IMR-90 (cell line): ENCODE measurements around the gene MSI1. TPM values are rescaled to one million over a fixed set of nuclear protein-coding genes. Genes with fewer than 3 reads are reported as not detected.

Experiments
- ATAC-seq: fragments of 200-7000 bp; cut with Tn5 transposase; 2 replicates; pipeline ENCODE4 v1.9.1; 2020; ENCODE audit warnings: low read depth, mild to moderate bottlenecking, moderate library complexity
- BruUV-seq: library from RNA; stranded (reverse); fragments of 400-500 nt; replicated peaks from 2 replicates; lab custom pipeline; 2021; lab: Mats Ljungman, UMichigan
- CTCF ChIA-PET: fragments of 300-600 bp; formaldehyde crosslinking; extraction: SDS; loops from one replicate; lab custom pipeline; 2021; ENCODE audit warnings: antibody characterized with exemption; lab: Yijun Ruan, JAX
- POLR2A ChIA-PET: fragments of 300-600 bp; sonication (Branson Sonifier 250); formaldehyde crosslinking; loops from one replicate; lab custom pipeline; 2022; ENCODE audit warnings: antibody characterized with exemption; ENCODE audit not compliant: unreplicated experiment; lab: Charles Lee
- DNase-seq: peaks from one replicate; pipeline ENCODE4 v3.0.0; 2013
- H2AFZ ChIP-seq: replicated peaks from 2 replicates; pipeline ENCODE3; 2013; ENCODE audit warnings: low read length, mild to moderate bottlenecking; ENCODE audit not compliant: poor library complexity
- H2AK5ac ChIP-seq: 2 replicates; pipeline ENCODE4 v1.6.1; 2013; ENCODE audit warnings: low read depth, low read length, inconsistent platforms
- H2AK9ac ChIP-seq: replicated peaks from 2 replicates; pipeline ENCODE3; 2013; ENCODE audit warnings: mild to moderate bottlenecking, low read depth, low read length, moderate library complexity; ENCODE audit not compliant: poor library complexity
- H2BK120ac ChIP-seq: 2 replicates; pipeline ENCODE4 v1.6.1; 2013; ENCODE audit warnings: low read depth, low read length, inconsistent platforms
- H2BK15ac ChIP-seq: 3 replicates; pipeline ENCODE4 v1.6.1; 2013; ENCODE audit warnings: low read depth, low read length, inconsistent platforms
- H2BK20ac ChIP-seq: 2 replicates; pipeline ENCODE4 v1.6.1; 2013; ENCODE audit warnings: low read depth, mild to moderate bottlenecking, inconsistent platforms, low read length, moderate library complexity
- H2BK5ac ChIP-seq: 2 replicates; pipeline ENCODE4 v1.6.1; 2013; ENCODE audit warnings: mild to moderate bottlenecking, low read depth, low read length, inconsistent platforms; ENCODE audit not compliant: poor library complexity, severe bottlenecking
- H3K14ac ChIP-seq: replicated peaks from 2 replicates; pipeline ENCODE4 v1.6.1; 2013; ENCODE audit warnings: low read depth, low read length, inconsistent platforms
- H3K18ac ChIP-seq: 2 replicates; pipeline ENCODE4 v1.6.1; 2013; ENCODE audit warnings: low read depth, low read length, control low read depth
- H3K23ac ChIP-seq: 2 replicates; pipeline ENCODE4 v1.6.1; 2013; ENCODE audit warnings: low read depth, low read length, inconsistent platforms
- H3K27ac ChIP-seq: 2 replicates; pipeline ENCODE4 v1.5.1; 2013; ENCODE audit warnings: mild to moderate bottlenecking, control low read depth, low read length; ENCODE audit not compliant: insufficient read depth
- H3K27me3 ChIP-seq: 2 replicates; pipeline ENCODE4 v1.6.1; 2013; ENCODE audit warnings: low read length; ENCODE audit not compliant: control insufficient read depth, insufficient read depth
- H3K36me3 ChIP-seq: 2 replicates; pipeline ENCODE4 v1.6.1; 2013; ENCODE audit warnings: low read length, mixed read lengths; ENCODE audit not compliant: control insufficient read depth, insufficient read depth
- H3K4ac ChIP-seq: 2 replicates; pipeline ENCODE4 v1.6.1; 2013; ENCODE audit warnings: low read depth, low read length, inconsistent platforms
- H3K4me1 ChIP-seq: 2 replicates; pipeline ENCODE4 v1.6.1; 2013; ENCODE audit warnings: low read length, mixed read lengths; ENCODE audit not compliant: control insufficient read depth, insufficient read depth
- H3K4me2 ChIP-seq: 2 replicates; pipeline ENCODE4 v1.6.1; 2013; ENCODE audit warnings: low read depth, mild to moderate bottlenecking, control low read depth, low read length, moderate library complexity
- H3K4me3 ChIP-seq: 2 replicates; pipeline ENCODE4 v1.5.1; 2013; ENCODE audit warnings: low read depth, mild to moderate bottlenecking, control low read depth, low read length, moderate library complexity; ENCODE audit not compliant: insufficient read depth
- H3K56ac ChIP-seq: 2 replicates; pipeline ENCODE4 v1.6.1; 2013; ENCODE audit warnings: low read length, inconsistent platforms; ENCODE audit not compliant: insufficient read depth; ENCODE audit errors: extremely low read depth
- H3K79me1 ChIP-seq, 2 experiments: 2 replicates each; pipeline ENCODE4 v1.6.1; 2013; ENCODE audit warnings: low read length in 2 of 2, inconsistent platforms in 1 of 2, low read depth in 1 of 2
- H3K9ac ChIP-seq: 2 replicates; pipeline ENCODE4 v1.6.1; 2013; ENCODE audit warnings: low read depth, low read length, control low read depth
- H3K9me1 ChIP-seq: 2 replicates; pipeline ENCODE4 v1.6.1; 2013; ENCODE audit warnings: low read length, inconsistent platforms; ENCODE audit not compliant: insufficient read depth
- H3K9me3 ChIP-seq: 2 replicates; pipeline ENCODE4 v1.6.1; 2013; ENCODE audit warnings: low read length; ENCODE audit not compliant: control insufficient read depth, insufficient read depth
- H4K20me1 ChIP-seq: 2 replicates; pipeline ENCODE4 v1.6.1; 2013; ENCODE audit warnings: low read length, inconsistent platforms; ENCODE audit not compliant: insufficient read depth
- H4K5ac ChIP-seq: 2 replicates; pipeline ENCODE4 v1.6.1; 2013; ENCODE audit warnings: mild to moderate bottlenecking, low read depth, low read length, control low read depth
- H4K8ac ChIP-seq, 2 experiments: 2 replicates each; pipeline ENCODE4 v1.6.1; 2013; ENCODE audit warnings: low read depth in 2 of 2, low read length in 2 of 2, control low read depth in 1 of 2, inconsistent platforms in 1 of 2
- H4K91ac ChIP-seq: 2 replicates; pipeline ENCODE4 v1.6.1; 2013; ENCODE audit warnings: low read depth, low read length, inconsistent platforms; ENCODE audit not compliant: insufficient read depth
- BHLHE40 ChIP-seq: fragments of 150-350 bp; IDR thresholded peaks from 2 replicates; pipeline ENCODE4 v1.6.1; 2016; ENCODE audit warnings: mild to moderate bottlenecking, low read depth, low read length
- FOS ChIP-seq: fragments of 150-350 bp; IDR thresholded peaks from 2 replicates; pipeline ENCODE4 v1.6.1; 2016; ENCODE audit warnings: low read depth, low read length
- RFX5 ChIP-seq: IDR thresholded peaks from 2 replicates; pipeline ENCODE4 v1.8.0; 2012; ENCODE audit warnings: low read depth, mild to moderate bottlenecking, low read length, moderate library complexity
- WGBS, 2 experiments: methylation state at CpG; one replicate each; pipeline versions ENCODE4 v1.1.5 to v1.1.7; 2013; ENCODE audit warnings: missing lambda C conversion rate in 2 of 2; ENCODE audit not compliant: insufficient read length in 1 of 2; ENCODE audit errors: extremely low coverage in 2 of 2; 5-methylcytosine and 5-hydroxymethylcytosine counted together
- dilution Hi-C: fragments of 300-500 bp; cut with HindIII; formaldehyde crosslinking; loops from one replicate; pipeline ENCODE4 v1.14.3; 2018; ENCODE audit warnings: low sequenced_read_pairs; ENCODE audit not compliant: unreplicated experiment
- in situ Hi-C: fragments of 300-500 bp; cut with MboI; formaldehyde crosslinking; loops from 3 replicates; pipeline ENCODE4 v1.14.3; 2019; ENCODE audit warnings: low sequenced_read_pairs, inconsistent platforms, mixed read lengths
- intact Hi-C: fragments of 100-400 bp; cut with micrococcal nuclease; formaldehyde crosslinking; loops from 2 replicates; pipeline ENCODE4 v1.10.0; 2022
- polyA plus RNA-seq, 3 experiments: library from polyadenylated mRNA; depleted of rRNA; stranded (reverse); fragments of >200 nt; gene quantifications; 2 replicates each; pipeline ENCODE4 v1.2.3, GENCODE V29; 2012; ENCODE audit warnings: low replicate concordance in 1 of 3
- total RNA-seq: library from RNA; depleted of rRNA; stranded (reverse); fragments of >200 nt; gene quantifications from 2 replicates; pipeline ENCODE4 v1.2.3, GENCODE V29; 2012

Gene MSI1
- total and polyA plus RNA-seq, 2 of the 4 experiments (the other 2 are of a cell fraction), result not detected

GRCh38 chr12:120373683-120374082, 4.7 kb upstream of the MSI1 start:
- H3K9me3 ChIP-seq, result no peaks in the 10 kb centered on the region
- BruUV-seq, result no TSS peak
- in situ Hi-C loops (no loop called here), intact Hi-C loops (loop anchor here (5.0 kb wide), 1 partner anchor 39 kb away; no protein-coding TSS in a partner anchor), dilution Hi-C loops (no loop called here)
- no peak overlapping the region for H3K4me3 ChIP-seq
- H4K91ac ChIP-seq, result no peak overlapping the region
- no peak overlapping the region for H3K18ac ChIP-seq
- no peak overlapping the region for H2AFZ ChIP-seq
- no peak overlapping the region for H3K23ac ChIP-seq
- ATAC-seq, result no peak
- TF ChIP-seq FOS, result no peak
- no peak for TF ChIP-seq BHLHE40
- no peak for TF ChIP-seq RFX5
- no peak overlapping the region for H3K9ac ChIP-seq
- no peak overlapping the region for H4K5ac ChIP-seq
- CTCF ChIA-PET, result interaction anchor here (0.7 kb wide), 1 partner anchor 1035 kb away, joined by 3 read pairs; no protein-coding TSS in a partner anchor
- no peak overlapping the region for H4K8ac ChIP-seq
- H2BK5ac ChIP-seq, result no peak overlapping the region
- 82% methylated on average over 5 of the region's 8 CpGs; no CpG with 5 or more reads in 1 of the 2 experiments for WGBS, 2 experiments
- H3K4me1 ChIP-seq, result no peaks in the 10 kb centered on the region
- DNase-seq, result no peak
- no peak overlapping the region for H2BK20ac ChIP-seq
- H2AK9ac ChIP-seq, result no peak overlapping the region
- no peak overlapping the region for H3K27ac ChIP-seq
- no peaks in the 10 kb centered on the region for H3K36me3 ChIP-seq
- POLR2A ChIA-PET, result no interaction called here
- H3K56ac ChIP-seq, result no peak overlapping the region
- H3K9me1 ChIP-seq, result no peaks in the 10 kb centered on the region
- no peak overlapping the region for H3K4ac ChIP-seq
- H3K4me2 ChIP-seq, result no peak overlapping the region
- no peak overlapping the region for H2BK15ac ChIP-seq
- no peaks in the 10 kb centered on the region for H3K79me1 ChIP-seq
- peaks cover 5% of the 10 kb centered on the region; the same call in 1 of the 2 replicates for H4K20me1 ChIP-seq
- no peak overlapping the region for H2BK120ac ChIP-seq
- peaks cover 79% of the 10 kb centered on the region for H3K27me3 ChIP-seq
- H3K14ac ChIP-seq, result no peak overlapping the region
- no peak overlapping the region for H2AK5ac ChIP-seq
